Skeletal muscle cell (primary cell): ENCODE results near the gene INPP5K.
"Not testable (repeated sequence)": the region's sequence is repeated elsewhere in the genome, so short reads cannot be mapped to it uniquely, and the experiment has no call there.

ENCODE experiments used
- DNase-seq: peaks from one replicate; pipeline ENCODE4 v3.0.0-alpha.2; 2010; ENCODE audit warnings: low read depth
- H3K4me3 ChIP-seq: 2 replicates; pipeline ENCODE4 v1.5.1; 2011; ENCODE audit warnings: low read depth, mild to moderate bottlenecking, control low read depth, low read length, moderate library complexity

INPP5K gene

GRCh38 chr17:1551741-1552140 lies 35.3 kb upstream of the INPP5K start:
- no peak overlapping the region for H3K4me3 ChIP-seq
- no peak for DNase-seq

- no peak for DNase-seq
Observed at GRCh38 chr17:1548032-1548431, 31.6 kb upstream of the INPP5K start.

GRCh38 chr17:1546292-1546922 lies 30.0 kb upstream of the INPP5K start:
- no peak overlapping the region for H3K4me3 ChIP-seq
- no peak for DNase-seq

More at GRCh38 chr17:1548032-1548431, 31.6 kb upstream of the INPP5K start:
- no peak overlapping the region for H3K4me3 ChIP-seq

- H3K4me3 ChIP-seq = no peak overlapping the region
- no peak for DNase-seq
Observed at GRCh38 chr17:1545618-1546017, 29.2 kb upstream of the INPP5K start.

GRCh38 chr17:1542316-1542715 lies 25.9 kb upstream of the INPP5K start:
- H3K4me3 ChIP-seq = no peak overlapping the region
- DNase-seq = no peak

- DNase-seq = no peak
- no peak overlapping the region for H3K4me3 ChIP-seq
Observed at GRCh38 chr17:1541367-1541904, 25.0 kb upstream of the INPP5K start.

- no peak for DNase-seq
- no peak overlapping the region for H3K4me3 ChIP-seq
Observed at GRCh38 chr17:1539811-1540210, 23.4 kb upstream of the INPP5K start.

- H3K4me3 ChIP-seq = no peak overlapping the region
- no peak for DNase-seq
Observed at GRCh38 chr17:1535737-1536136, 19.3 kb upstream of the INPP5K start.

- no peak overlapping the region for H3K4me3 ChIP-seq
- DNase-seq = no peak
Observed at GRCh38 chr17:1533661-1534325, 17.4 kb upstream of the INPP5K start.

- no peak overlapping the region for H3K4me3 ChIP-seq
- no peak for DNase-seq
Observed at GRCh38 chr17:1532836-1533602, 16.6 kb upstream of the INPP5K start.

GRCh38 chr17:1529863-1530262 lies 13.5 kb upstream of the INPP5K start:
- no peak for DNase-seq
- no peak overlapping the region for H3K4me3 ChIP-seq

GRCh38 chr17:1526876-1527275 lies 10.5 kb upstream of the INPP5K start:
- H3K4me3 ChIP-seq, DNase-seq: not testable (repeated sequence)

- H3K4me3 ChIP-seq = no peak overlapping the region
- no peak for DNase-seq
Observed at GRCh38 chr17:1522626-1523025, 6.2 kb upstream of the INPP5K start.

- H3K4me3 ChIP-seq = no peak overlapping the region
- DNase-seq = no peak
Observed at GRCh38 chr17:1521086-1521640, 4.8 kb upstream of the INPP5K start.

GRCh38 chr17:1519678-1520077 lies 3.3 kb upstream of the INPP5K start:
- no peak overlapping the region for H3K4me3 ChIP-seq
- DNase-seq = no peak

- H3K4me3 ChIP-seq = no peak overlapping the region
- DNase-seq = peak; percentile 23
Observed at GRCh38 chr17:1518410-1518809, 2.0 kb upstream of the INPP5K start.

GRCh38 chr17:1515640-1516387 lies 598 bp downstream of the INPP5K start:
- peak; percentile 58 for DNase-seq

GRCh38 chr17:1512351-1512750 lies 4.1 kb downstream of the INPP5K start:
- no peak for DNase-seq
- no peak overlapping the region for H3K4me3 ChIP-seq

More at GRCh38 chr17:1515640-1516387, 598 bp downstream of the INPP5K start:
- H3K4me3 ChIP-seq = peak overlapping the region; percentile 97

GRCh38 chr17:1511756-1512321 lies 4.6 kb downstream of the INPP5K start:
- DNase-seq = no peak
- H3K4me3 ChIP-seq = no peak overlapping the region
